Measurements from ENCODE around the gene GRAP2.
"Not testable (repeated sequence)": the region's sequence is repeated elsewhere in the genome, so short reads cannot be mapped to it uniquely, and the experiment has no call there.

GRAP2 gene

GRCh38 chr22:39900306-39901227 is at the start of gene GRAP2:
TSS of gene GRAP2 (plus strand) at chr22:39901084. CDS start at chr22:39947107, 46,023 bp downstream.
- H3K9me3 ChIP-seq (ENCODE audit: control insufficient read depth, low read length), result no peaks in the 10 kb centered on the region
- no peaks in the 10 kb centered on the region for H3K4me1 ChIP-seq (ENCODE audit: control insufficient read depth, insufficient read depth, low read length)
- H3K36me3 ChIP-seq (ENCODE audit: control insufficient read depth, insufficient read depth, low read length), result no peaks in the 10 kb centered on the region
- H3K9ac ChIP-seq (ENCODE audit: low read length), result no peak within 1 kb of the TSS
- H3K27me3 ChIP-seq (ENCODE audit: control insufficient read depth, insufficient read depth, low read length), result no peaks in the 10 kb centered on the region
- H3K4me3 ChIP-seq (ENCODE audit: low read length), result no peak within 1 kb of the TSS

DNA sequence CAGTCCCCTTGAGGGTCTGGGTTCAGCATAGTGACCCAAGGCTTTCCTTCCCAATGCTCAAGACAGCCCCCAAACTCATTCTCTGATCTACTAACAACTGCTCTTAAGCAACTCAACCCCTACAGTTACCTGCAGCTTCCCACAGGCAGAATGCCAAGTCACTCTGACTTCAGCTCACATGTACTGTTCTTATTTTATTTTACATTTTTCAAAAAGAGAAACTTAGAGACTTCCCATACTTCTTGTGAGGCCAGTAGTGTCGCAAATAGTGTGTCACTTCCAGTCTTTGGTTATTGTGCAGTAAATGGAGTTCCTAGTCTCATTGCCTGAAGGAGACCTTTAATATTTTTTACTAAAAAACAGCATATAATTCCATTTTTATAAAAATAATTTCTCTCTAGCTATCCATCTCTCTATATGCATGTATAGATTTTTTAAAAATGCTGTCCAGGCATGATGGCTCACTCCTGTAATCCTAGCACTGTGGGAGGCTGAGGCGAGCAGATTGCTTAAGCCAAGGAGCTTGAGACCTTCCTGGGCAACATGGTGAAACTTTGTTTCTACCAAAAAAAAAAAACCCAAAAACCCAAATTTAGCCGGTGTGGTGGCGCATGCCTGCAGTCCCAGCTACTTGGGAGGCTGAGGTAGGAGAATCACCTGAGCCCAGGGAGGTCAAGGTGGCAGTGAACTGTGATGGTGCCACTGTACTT is 49.1 kb upstream of the GRAP2 start:
- H3K4me1 ChIP-seq (ENCODE audit: control insufficient read depth, insufficient read depth, low read length), result no peaks in the 10 kb centered on the region
- no peak overlapping the region for H3K4me3 ChIP-seq (ENCODE audit: low read length)
- H3K9ac ChIP-seq (ENCODE audit: low read length), result no peak overlapping the region
- no peaks in the 10 kb centered on the region for H3K9me3 ChIP-seq (ENCODE audit: control insufficient read depth, low read length)
- H3K36me3 ChIP-seq (ENCODE audit: control insufficient read depth, insufficient read depth, low read length), result no peaks in the 10 kb centered on the region
- peaks cover 4% of the 10 kb centered on the region for H3K27me3 ChIP-seq (ENCODE audit: control insufficient read depth, insufficient read depth, low read length)

DNA sequence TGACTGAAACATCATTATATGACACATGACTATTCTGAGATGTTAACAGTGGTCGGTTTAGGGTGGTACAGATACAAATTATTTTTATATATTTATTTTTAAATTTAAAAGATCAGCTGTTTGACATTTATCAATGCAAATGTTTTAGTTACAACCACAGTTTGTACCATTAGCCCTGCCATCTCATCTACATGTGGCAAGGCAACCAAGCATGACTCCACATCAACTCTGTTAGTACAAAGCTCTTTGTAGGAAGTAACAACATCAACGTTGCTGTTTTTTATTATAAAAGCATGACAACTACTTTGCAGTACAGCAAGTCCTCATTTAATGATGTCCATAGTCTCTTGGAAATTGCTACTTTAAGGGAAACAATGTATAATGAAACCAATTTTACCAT is 48.1 kb upstream of the GRAP2 start:
- Histone ChIP-seq H3K9me3 (ENCODE audit: control insufficient read depth, low read length) (no peaks in the 10 kb centered on the region), H3K4me1 (ENCODE audit: control insufficient read depth, insufficient read depth, low read length) (no peaks in the 10 kb centered on the region), H3K4me3 (ENCODE audit: low read length) (no peak overlapping the region), H3K36me3 (ENCODE audit: control insufficient read depth, insufficient read depth, low read length) (no peaks in the 10 kb centered on the region), H3K9ac (ENCODE audit: low read length) (no peak overlapping the region), H3K27me3 (ENCODE audit: control insufficient read depth, insufficient read depth, low read length) (peaks cover 4% of the 10 kb centered on the region)

- Histone ChIP-seq H3K27me3 (ENCODE audit: control insufficient read depth, insufficient read depth, low read length) (no peaks in the 10 kb centered on the region), H3K9me3 (ENCODE audit: control insufficient read depth, low read length) (no peaks in the 10 kb centered on the region), H3K4me1 (ENCODE audit: control insufficient read depth, insufficient read depth, low read length) (no peaks in the 10 kb centered on the region), H3K9ac (ENCODE audit: low read length) (no peak overlapping the region), H3K4me3 (ENCODE audit: low read length) (no peak overlapping the region), H3K36me3 (ENCODE audit: control insufficient read depth, insufficient read depth, low read length) (no peaks in the 10 kb centered on the region)
Observed at GRCh38 chr22:39856588-39856987, 44.3 kb upstream of the GRAP2 start.

DNA sequence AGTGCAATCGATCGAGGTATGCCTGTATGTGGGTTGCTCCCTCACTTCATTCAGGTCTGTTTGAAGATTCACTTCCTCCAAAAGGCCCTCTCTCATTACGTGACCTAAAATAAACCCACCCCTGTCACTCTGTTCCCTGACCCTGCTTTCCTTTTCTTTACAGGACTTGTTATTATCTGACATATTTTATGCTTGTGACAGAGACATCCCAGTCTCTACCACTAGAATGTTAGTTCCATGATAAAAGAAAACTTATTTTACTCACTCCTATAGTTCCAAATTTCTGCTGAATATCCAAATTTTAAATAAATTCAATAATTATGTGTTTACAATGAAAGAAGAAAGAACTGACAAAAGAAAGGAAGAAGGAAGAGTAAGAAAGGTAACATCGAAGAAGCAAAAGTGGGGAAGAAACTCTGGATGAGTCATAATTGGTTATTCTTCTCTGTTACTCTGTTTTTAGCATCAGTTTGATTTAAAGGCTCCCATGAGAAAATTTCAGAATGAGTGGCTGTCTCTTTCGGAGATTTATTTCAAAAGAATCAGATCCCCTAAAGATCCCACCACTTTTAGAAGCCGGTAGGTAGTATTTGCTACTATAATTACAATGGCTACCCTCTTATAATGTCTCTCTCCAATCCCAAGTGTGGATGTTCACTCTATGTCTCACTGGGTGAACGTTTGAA is 40.8 kb upstream of the GRAP2 start:
- Histone ChIP-seq H3K4me1 (ENCODE audit: control insufficient read depth, insufficient read depth, low read length) (no peaks in the 10 kb centered on the region), H3K9ac (ENCODE audit: low read length) (no peak overlapping the region), H3K27me3 (ENCODE audit: control insufficient read depth, insufficient read depth, low read length) (no peaks in the 10 kb centered on the region), H3K36me3 (ENCODE audit: control insufficient read depth, insufficient read depth, low read length) (no peaks in the 10 kb centered on the region), H3K4me3 (ENCODE audit: low read length) (no peak overlapping the region), H3K9me3 (ENCODE audit: control insufficient read depth, low read length) (no peaks in the 10 kb centered on the region)

- Histone ChIP-seq H3K9ac (ENCODE audit: low read length) (no peak overlapping the region), H3K4me3 (ENCODE audit: low read length) (no peak overlapping the region), H3K36me3 (ENCODE audit: control insufficient read depth, insufficient read depth, low read length) (no peaks in the 10 kb centered on the region), H3K4me1 (ENCODE audit: control insufficient read depth, insufficient read depth, low read length) (no peaks in the 10 kb centered on the region), H3K9me3 (ENCODE audit: control insufficient read depth, low read length) (no peaks in the 10 kb centered on the region), H3K27me3 (ENCODE audit: control insufficient read depth, insufficient read depth, low read length) (no peaks in the 10 kb centered on the region)
Observed at GRCh38 chr22:39868741-39869140, 32.1 kb upstream of the GRAP2 start.

GRCh38 chr22:39869797-39870196 is 31.1 kb upstream of the GRAP2 start:
- H3K9ac ChIP-seq (ENCODE audit: low read length); H3K27me3 ChIP-seq (ENCODE audit: control insufficient read depth, insufficient read depth, low read length); H3K9me3 ChIP-seq (ENCODE audit: control insufficient read depth, low read length); H3K4me3 ChIP-seq (ENCODE audit: low read length); H3K4me1 ChIP-seq (ENCODE audit: control insufficient read depth, insufficient read depth, low read length); H3K36me3 ChIP-seq (ENCODE audit: control insufficient read depth, insufficient read depth, low read length): not testable (repeated sequence)

- Histone ChIP-seq H3K36me3 (ENCODE audit: control insufficient read depth, insufficient read depth, low read length) (no peaks in the 10 kb centered on the region), H3K9me3 (ENCODE audit: control insufficient read depth, low read length) (no peaks in the 10 kb centered on the region), H3K9ac (ENCODE audit: low read length) (no peak overlapping the region), H3K27me3 (ENCODE audit: control insufficient read depth, insufficient read depth, low read length) (no peaks in the 10 kb centered on the region), H3K4me1 (ENCODE audit: control insufficient read depth, insufficient read depth, low read length) (no peaks in the 10 kb centered on the region), H3K4me3 (ENCODE audit: low read length) (no peak overlapping the region)
Observed at GRCh38 chr22:39871008-39871798, 29.7 kb upstream of the GRAP2 start.

DNA sequence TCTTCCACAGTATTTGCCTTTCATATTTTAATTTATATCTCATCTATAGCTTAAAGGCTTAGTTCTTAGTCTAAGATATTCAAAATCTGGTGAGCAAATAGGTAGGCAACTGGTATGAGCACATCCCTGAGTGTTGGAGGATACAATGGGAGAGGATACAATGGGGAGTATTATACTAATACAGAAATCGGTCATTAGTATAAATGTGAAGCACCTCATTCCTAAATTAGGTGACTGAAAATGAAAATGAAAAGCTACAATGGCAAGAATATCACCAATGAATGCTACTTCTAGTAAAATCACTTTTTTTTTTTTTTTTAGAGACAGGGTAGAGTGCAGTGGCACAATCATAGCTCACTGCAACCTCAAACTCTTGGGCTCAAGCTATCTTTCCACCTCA is 28.3 kb upstream of the GRAP2 start:
- Histone ChIP-seq H3K4me3 (ENCODE audit: low read length) (no peak overlapping the region), H3K9ac (ENCODE audit: low read length) (no peak overlapping the region), H3K36me3 (ENCODE audit: control insufficient read depth, insufficient read depth, low read length) (no peaks in the 10 kb centered on the region), H3K4me1 (ENCODE audit: control insufficient read depth, insufficient read depth, low read length) (no peaks in the 10 kb centered on the region), H3K9me3 (ENCODE audit: control insufficient read depth, low read length) (no peaks in the 10 kb centered on the region), H3K27me3 (ENCODE audit: control insufficient read depth, insufficient read depth, low read length) (no peaks in the 10 kb centered on the region)

DNA sequence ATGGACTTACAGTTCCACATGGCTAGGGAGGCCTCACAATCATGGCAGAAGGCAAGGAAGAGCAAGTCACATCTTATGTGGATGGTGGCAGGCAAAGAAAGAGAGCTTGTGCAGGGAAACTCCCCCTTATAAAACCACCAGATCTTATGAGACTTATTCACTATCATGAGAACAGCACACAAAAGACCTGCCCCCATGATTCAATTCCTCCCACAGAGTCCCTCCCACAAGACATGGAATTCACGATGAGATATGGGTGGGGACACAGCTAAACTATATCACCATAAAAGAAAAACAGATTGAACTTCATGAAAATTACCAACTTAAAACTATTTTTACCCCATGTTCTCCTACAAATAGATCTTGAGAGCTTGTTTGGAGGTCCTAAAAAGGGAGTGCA is 26.9 kb upstream of the GRAP2 start:
- no peak overlapping the region for H3K4me3 ChIP-seq (ENCODE audit: low read length)
- H3K4me1 ChIP-seq (ENCODE audit: control insufficient read depth, insufficient read depth, low read length), result no peaks in the 10 kb centered on the region
- no peaks in the 10 kb centered on the region for H3K27me3 ChIP-seq (ENCODE audit: control insufficient read depth, insufficient read depth, low read length)
- no peak overlapping the region for H3K9ac ChIP-seq (ENCODE audit: low read length)
- no peaks in the 10 kb centered on the region for H3K9me3 ChIP-seq (ENCODE audit: control insufficient read depth, low read length)
- H3K36me3 ChIP-seq (ENCODE audit: control insufficient read depth, insufficient read depth, low read length), result no peaks in the 10 kb centered on the region

DNA sequence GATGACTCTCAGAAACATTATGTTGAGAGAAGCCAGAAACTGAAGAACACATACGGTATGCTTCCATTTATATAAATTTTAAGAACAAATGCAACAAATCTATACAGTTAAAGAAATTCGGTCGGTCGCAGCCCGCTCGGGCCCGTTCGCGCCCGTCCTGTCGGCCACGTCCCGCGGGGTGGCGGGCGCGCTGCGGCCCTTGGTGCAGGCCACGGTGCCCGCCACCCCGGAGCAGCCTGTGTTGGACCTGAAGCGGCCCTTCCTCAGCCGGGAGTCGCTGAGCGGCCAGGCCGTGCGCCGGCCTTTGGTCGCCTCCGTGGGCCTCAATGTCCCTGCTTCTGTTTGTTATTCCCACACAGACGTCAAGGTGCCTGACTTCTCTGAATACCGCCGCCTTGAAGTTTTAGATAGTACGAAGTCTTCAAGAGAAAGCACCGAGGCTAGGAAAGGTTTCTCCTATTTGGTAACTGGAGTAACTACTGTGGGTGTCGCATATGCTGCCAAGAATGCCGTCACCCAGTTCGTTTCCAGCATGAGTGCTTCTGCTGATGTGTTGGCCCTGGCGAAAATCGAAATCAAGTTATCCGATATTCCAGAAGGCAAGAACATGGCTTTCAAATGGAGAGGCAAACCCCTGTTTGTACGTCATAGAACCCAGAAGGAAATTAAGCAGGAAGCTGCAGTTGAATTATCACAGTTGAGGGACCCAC is 25.6 kb upstream of the GRAP2 start:
- H3K4me3 ChIP-seq (ENCODE audit: low read length); H3K4me1 ChIP-seq (ENCODE audit: control insufficient read depth, insufficient read depth, low read length); H3K27me3 ChIP-seq (ENCODE audit: control insufficient read depth, insufficient read depth, low read length); H3K9me3 ChIP-seq (ENCODE audit: control insufficient read depth, low read length); H3K9ac ChIP-seq (ENCODE audit: low read length); H3K36me3 ChIP-seq (ENCODE audit: control insufficient read depth, insufficient read depth, low read length): not testable (repeated sequence)

All from mucosa of stomach (tissue), 1 donor.